ENCODE measurements around the gene USP24. TPM values are rescaled to one million over a fixed set of nuclear protein-coding genes. Genes with fewer than 3 reads are reported as not detected.

USP24 gene
- total and polyA plus RNA-seq, 2 donors (not counting 3 experiments of a cell fraction or from before 2014, with no cell fraction given): 8.2 to 30.0 TPM

GRCh38 chr1:55209247-55209646, 5.9 kb downstream of the USP24 start:
- H3K9ac ChIP-seq (replicated peaks; ENCODE audit: extremely low read depth, insufficient read depth, low read length): no peak overlapping the region
- intact Hi-C loops (cut with micrococcal nuclease): no loop called here
- no TSS peak for BruUV-seq (replicated peaks)
- no peak overlapping the region for H2AFZ ChIP-seq (ENCODE audit: low read depth, low read length)
- peaks cover 10% of the 10 kb centered on the region for H3K4me1 ChIP-seq (ENCODE audit: control insufficient read depth, extremely low read depth, insufficient read depth, low read length)
- no peak for TF ChIP-seq POLR2AphosphoS5 (IDR thresholded peaks at IDR 0.05; ENCODE audit: insufficient read depth, low read depth, low read length)
- TF ChIP-seq CTCF (IDR thresholded peaks at IDR 0.05; ENCODE audit: extremely low read depth in 1 of 2, insufficient read depth in 1 of 2, low read depth in 1 of 2, low read length in 2 of 2): no peak
- no peaks in the 10 kb centered on the region for H3K36me3 ChIP-seq (ENCODE audit: control insufficient read depth in 2 of 2, extremely low read depth in 1 of 2, insufficient read depth in 2 of 2, low read length in 2 of 2)
- dilution Hi-C loops (cut with MboI; ENCODE audit: extremely low pct_ligation_motif_present, low sequenced_read_pairs): no loop called here
- H3K27ac ChIP-seq (ENCODE audit: insufficient read depth, low read depth, low read length): no peak overlapping the region
- no peak for DNase-seq (ENCODE audit: low read depth, low spot score)
- CTCF ChIA-PET: interaction anchor here (1.0 to 2.1 kb wide), 5 partner anchors 9 to 68 kb away, joined by 3 to 6 read pairs (median 4); no protein-coding TSS in a partner anchor
- no peak overlapping the region for H3K4me2 ChIP-seq (ENCODE audit: insufficient read depth, low read length)
- peaks cover 19% of the 10 kb centered on the region for H4K20me1 ChIP-seq (replicated peaks; ENCODE audit: control insufficient read depth, extremely low read depth, insufficient read depth, low read length)
- H3K9me1 ChIP-seq (replicated peaks; ENCODE audit: control insufficient read depth, extremely low read depth, insufficient read depth, low read length): no peaks in the 10 kb centered on the region
- no peak overlapping the region for H3K4me3 ChIP-seq (replicated peaks in 1 of 3; ENCODE audit: insufficient read depth in 1 of 3, low read depth in 1 of 3, low read length in 3 of 3)
- FAIRE-seq: no peak
- no peaks in the 10 kb centered on the region for H3K27me3 ChIP-seq (ENCODE audit: control insufficient read depth in 2 of 2, insufficient read depth in 2 of 2, low read length in 2 of 2)
- H3K79me2 ChIP-seq (ENCODE audit: control insufficient read depth, insufficient read depth, low read length): peaks cover 39% of the 10 kb centered on the region
- POLR2A ChIA-PET: no interaction called here
- H3K9me3 ChIP-seq (replicated peaks; ENCODE audit: control insufficient read depth, insufficient read depth, low read length): no peaks in the 10 kb centered on the region

- FAIRE-seq (no peak), DNase-seq (ENCODE audit: low read depth, low spot score) (no peak)
- H3K9me3 ChIP-seq (replicated peaks; ENCODE audit: control insufficient read depth, insufficient read depth, low read length): no peaks in the 10 kb centered on the region
- peaks cover 31% of the 10 kb centered on the region for H4K20me1 ChIP-seq (replicated peaks; ENCODE audit: control insufficient read depth, extremely low read depth, insufficient read depth, low read length)
- H3K4me2 ChIP-seq (ENCODE audit: insufficient read depth, low read length): no peak overlapping the region
- H3K4me1 ChIP-seq (ENCODE audit: control insufficient read depth, extremely low read depth, insufficient read depth, low read length): peaks cover 19% of the 10 kb centered on the region
- no peak overlapping the region for H3K4me3 ChIP-seq (replicated peaks in 1 of 3; ENCODE audit: insufficient read depth in 1 of 3, low read depth in 1 of 3, low read length in 3 of 3)
- H3K36me3 ChIP-seq (ENCODE audit: control insufficient read depth in 2 of 2, extremely low read depth in 1 of 2, insufficient read depth in 2 of 2, low read length in 2 of 2): no peaks in the 10 kb centered on the region
- ChIA-PET CTCF (interaction anchor here (1.2 kb wide), 1 partner anchor 9 kb away, joined by 3 read pairs; the partner anchor contains the start of gene USP24), POLR2A (interaction anchor here (0.7 kb wide), 1 partner anchor 318 kb away, joined by 9 read pairs; no protein-coding TSS in a partner anchor)
- dilution Hi-C loops (cut with MboI; ENCODE audit: extremely low pct_ligation_motif_present, low sequenced_read_pairs) (no loop called here), intact Hi-C loops (cut with micrococcal nuclease) (no loop called here)
- TF ChIP-seq EZH2 (IDR thresholded peaks at IDR 0.05; ENCODE audit: borderline replicate concordance, low read depth, low read length, severe bottlenecking) (no peak), MAX (IDR thresholded peaks at IDR 0.05; ENCODE audit: insufficient read depth, insufficient read length) (no peak), JUN (IDR thresholded peaks at IDR 0.05; ENCODE audit: borderline replicate concordance, insufficient read depth, insufficient read length, low read depth) (no peak), CTCF (IDR thresholded peaks at IDR 0.05; ENCODE audit: extremely low read depth in 1 of 2, insufficient read depth in 1 of 2, low read depth in 1 of 2, low read length in 2 of 2) (no peak)
- no peaks in the 10 kb centered on the region for H3K9me1 ChIP-seq (replicated peaks; ENCODE audit: control insufficient read depth, extremely low read depth, insufficient read depth, low read length)
- no peak overlapping the region for H3K9ac ChIP-seq (replicated peaks; ENCODE audit: extremely low read depth, insufficient read depth, low read length)
- H3K79me2 ChIP-seq (ENCODE audit: control insufficient read depth, insufficient read depth, low read length): peaks cover 30% of the 10 kb centered on the region
- no peak overlapping the region for H2AFZ ChIP-seq (ENCODE audit: low read depth, low read length)
- BruUV-seq (replicated peaks): no TSS peak
- H3K27ac ChIP-seq (ENCODE audit: insufficient read depth, low read depth, low read length): no peak overlapping the region
- no peaks in the 10 kb centered on the region for H3K27me3 ChIP-seq (ENCODE audit: control insufficient read depth in 2 of 2, insufficient read depth in 2 of 2, low read length in 2 of 2)
These were observed 9.0 kb downstream of the USP24 start for GRCh38 chr1:55206210-55206609.

Measured in endothelial cell of umbilical vein (primary cell).